PFSK-1 (cell line): ENCODE measurements around the gene CAMTA1.
A peak's percentile ranks its signal among the peaks of the same experiment; 100 is the strongest.

ENCODE experiments used
- FOXP2 ChIP-seq: optimal IDR thresholded peaks from 2 replicates; pipeline ENCODE3; 2011; ENCODE audit warnings: borderline replicate concordance, control low read depth, inconsistent platforms; ENCODE audit not compliant: insufficient read depth; ENCODE audit errors: extremely low read length, extremely low read depth
- POLR2AphosphoS5 ChIP-seq: IDR thresholded peaks from 2 replicates; pipeline ENCODE4 v1.6.1; 2012; ENCODE audit warnings: low read depth, mild to moderate bottlenecking, control low read depth, low read length, moderate library complexity
- SIN3A ChIP-seq: IDR thresholded peaks from 2 replicates; pipeline ENCODE4 v1.6.1; 2012; ENCODE audit warnings: mild to moderate bottlenecking, low read length, moderate library complexity, borderline replicate concordance; ENCODE audit not compliant: insufficient read depth
- TAF1 ChIP-seq: IDR thresholded peaks from 2 replicates; pipeline ENCODE4 v1.6.1; 2012; ENCODE audit warnings: low read length, control low read depth, borderline replicate concordance; ENCODE audit not compliant: insufficient read depth
- TF ChIP-seq, protein P1 (sequence below), 2 experiments: IDR thresholded peaks; 2 replicates each; pipeline versions ENCODE4 v1.6.1 to v1.8.0; 2011 to 2012; ENCODE audit warnings: low read depth in 2 of 2, low read length in 2 of 2, control low read depth in 1 of 2, inconsistent platforms in 1 of 2, mild to moderate bottlenecking in 1 of 2, moderate library complexity in 1 of 2; ENCODE audit not compliant: insufficient read depth in 1 of 2

The CAMTA1 gene

DNA sequence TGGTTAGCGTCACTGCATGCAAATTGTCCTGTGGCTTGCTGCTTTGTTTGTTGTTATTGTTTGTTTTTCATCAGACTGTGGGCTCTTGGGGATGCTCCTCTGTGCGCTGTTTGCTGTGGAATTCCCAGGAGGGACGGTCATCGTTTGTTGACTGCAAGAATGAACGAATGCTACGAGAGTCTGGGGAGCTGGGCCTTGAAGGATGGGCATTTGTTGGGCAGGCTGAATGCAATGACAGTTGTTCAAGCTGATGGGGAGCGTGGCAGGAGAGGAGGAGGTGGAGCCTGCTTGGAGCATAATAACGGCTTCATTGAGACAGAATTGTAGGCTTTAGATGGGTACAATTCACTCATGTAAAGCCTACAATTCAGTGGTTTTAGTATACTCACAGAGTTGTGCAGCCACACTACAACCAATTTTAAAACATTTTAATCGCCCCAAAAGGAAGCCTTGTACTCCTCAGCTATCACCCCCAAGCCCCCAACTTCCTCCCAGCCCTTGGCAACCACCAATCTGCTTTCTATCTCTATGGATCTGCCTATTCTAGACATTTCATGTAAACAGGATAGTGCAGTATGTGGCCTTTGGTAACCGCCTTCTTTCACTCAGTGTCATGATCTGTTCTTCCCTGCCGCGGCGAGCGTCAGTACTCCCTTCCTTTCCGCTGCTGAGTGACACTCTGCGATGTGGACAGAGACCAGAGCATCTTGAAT is 190.2 kb downstream of the CAMTA1 start:
- no peak for TF ChIP-seq TAF1
- TF ChIP-seq FOXP2 = peak; percentile 49

DNA sequence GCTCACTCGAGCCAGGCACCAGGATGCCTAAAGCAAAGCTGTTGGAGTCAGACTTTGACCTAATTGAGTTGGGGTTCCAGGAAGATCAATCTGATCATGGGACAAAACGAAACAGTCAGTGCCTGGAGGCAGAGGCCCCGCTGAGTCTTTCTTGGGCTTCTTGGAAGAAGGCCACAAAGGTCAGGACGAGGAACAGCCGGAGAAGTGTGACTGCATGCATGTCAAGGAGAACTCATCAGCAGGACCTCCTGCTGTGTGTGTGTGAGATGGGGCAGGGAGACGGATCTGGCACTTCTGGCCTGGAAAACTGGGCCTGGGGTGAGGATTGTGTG is 190.8 kb downstream of the CAMTA1 start:
- TF ChIP-seq, protein P1, sequence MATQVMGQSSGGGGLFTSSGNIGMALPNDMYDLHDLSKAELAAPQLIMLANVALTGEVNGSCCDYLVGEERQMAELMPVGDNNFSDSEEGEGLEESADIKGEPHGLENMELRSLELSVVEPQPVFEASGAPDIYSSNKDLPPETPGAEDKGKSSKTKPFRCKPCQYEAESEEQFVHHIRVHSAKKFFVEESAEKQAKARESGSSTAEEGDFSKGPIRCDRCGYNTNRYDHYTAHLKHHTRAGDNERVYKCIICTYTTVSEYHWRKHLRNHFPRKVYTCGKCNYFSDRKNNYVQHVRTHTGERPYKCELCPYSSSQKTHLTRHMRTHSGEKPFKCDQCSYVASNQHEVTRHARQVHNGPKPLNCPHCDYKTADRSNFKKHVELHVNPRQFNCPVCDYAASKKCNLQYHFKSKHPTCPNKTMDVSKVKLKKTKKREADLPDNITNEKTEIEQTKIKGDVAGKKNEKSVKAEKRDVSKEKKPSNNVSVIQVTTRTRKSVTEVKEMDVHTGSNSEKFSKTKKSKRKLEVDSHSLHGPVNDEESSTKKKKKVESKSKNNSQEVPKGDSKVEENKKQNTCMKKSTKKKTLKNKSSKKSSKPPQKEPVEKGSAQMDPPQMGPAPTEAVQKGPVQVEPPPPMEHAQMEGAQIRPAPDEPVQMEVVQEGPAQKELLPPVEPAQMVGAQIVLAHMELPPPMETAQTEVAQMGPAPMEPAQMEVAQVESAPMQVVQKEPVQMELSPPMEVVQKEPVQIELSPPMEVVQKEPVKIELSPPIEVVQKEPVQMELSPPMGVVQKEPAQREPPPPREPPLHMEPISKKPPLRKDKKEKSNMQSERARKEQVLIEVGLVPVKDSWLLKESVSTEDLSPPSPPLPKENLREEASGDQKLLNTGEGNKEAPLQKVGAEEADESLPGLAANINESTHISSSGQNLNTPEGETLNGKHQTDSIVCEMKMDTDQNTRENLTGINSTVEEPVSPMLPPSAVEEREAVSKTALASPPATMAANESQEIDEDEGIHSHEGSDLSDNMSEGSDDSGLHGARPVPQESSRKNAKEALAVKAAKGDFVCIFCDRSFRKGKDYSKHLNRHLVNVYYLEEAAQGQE (IDR thresholded peaks at IDR 0.05; ENCODE audit: insufficient read depth in 1 of 2, low read depth in 2 of 2, low read length in 2 of 2) = peak in 1 of 2 experiments; percentile 26; a peak in 1 of 4 replicates
- TF ChIP-seq POLR2AphosphoS5 = no peak

DNA sequence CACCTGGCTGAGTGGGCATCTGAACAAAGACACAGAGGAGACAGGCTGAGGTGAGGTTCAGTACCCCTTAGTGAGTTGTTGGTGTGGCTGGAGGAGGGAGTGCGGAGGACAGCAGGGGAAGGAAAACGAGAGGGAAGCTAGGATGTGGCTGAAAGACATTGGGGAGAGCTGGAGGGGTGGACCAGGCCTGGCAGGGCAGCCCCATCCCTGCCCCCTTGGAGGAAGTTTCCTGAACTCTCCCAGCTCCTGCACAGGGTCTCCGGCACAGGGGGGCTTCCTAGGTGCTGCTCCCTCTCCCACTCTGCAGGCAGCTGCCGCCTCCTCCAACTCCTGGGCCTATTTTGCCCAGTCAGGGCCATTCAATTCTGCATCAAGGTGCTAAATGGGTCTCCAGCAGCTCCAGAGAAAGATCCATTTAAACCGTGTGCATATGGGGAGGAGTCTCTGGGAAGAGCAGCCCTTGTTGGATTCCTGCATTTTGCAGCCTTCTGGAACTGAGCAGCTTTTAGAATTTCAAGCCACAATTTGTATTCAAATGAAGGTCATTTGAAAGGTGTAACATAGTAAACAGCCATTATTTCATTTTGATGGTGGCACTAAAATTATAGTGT is 193.9 kb downstream of the CAMTA1 start:
- no peak for TF ChIP-seq POLR2AphosphoS5
- no peak for TF ChIP-seq FOXP2
- TF ChIP-seq, protein P1 (IDR thresholded peaks at IDR 0.05; ENCODE audit: insufficient read depth in 1 of 2, low read depth in 2 of 2, low read length in 2 of 2) = no peak
- no peak for TF ChIP-seq SIN3A
- TF ChIP-seq TAF1 = no peak

DNA sequence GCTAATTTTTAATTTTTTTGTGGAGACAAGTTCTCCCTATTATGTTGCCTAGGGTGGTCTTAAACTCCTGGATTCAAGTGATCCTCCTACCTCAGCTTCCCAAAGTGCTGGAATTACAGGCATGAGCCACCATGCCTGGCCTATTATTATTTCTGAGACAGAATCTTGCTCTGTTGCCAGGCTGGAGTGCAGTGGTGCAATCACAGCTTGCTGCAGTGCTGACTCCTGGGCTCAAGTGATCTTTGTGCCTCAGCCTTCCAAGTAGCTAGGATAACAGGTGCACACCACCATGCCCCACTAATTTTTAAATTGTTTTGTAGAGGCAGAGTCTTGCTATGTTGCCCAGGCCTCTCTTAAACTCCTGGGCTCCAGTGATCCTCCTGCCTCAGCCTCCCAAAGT is 196.3 kb downstream of the CAMTA1 start:
- no peak for TF ChIP-seq FOXP2
- no peak for TF ChIP-seq POLR2AphosphoS5
- no peak for TF ChIP-seq SIN3A
- TF ChIP-seq, protein P1 (IDR thresholded peaks at IDR 0.05; ENCODE audit: insufficient read depth in 1 of 2, low read depth in 2 of 2, low read length in 2 of 2) = no peak
- TF ChIP-seq TAF1 = no peak

DNA sequence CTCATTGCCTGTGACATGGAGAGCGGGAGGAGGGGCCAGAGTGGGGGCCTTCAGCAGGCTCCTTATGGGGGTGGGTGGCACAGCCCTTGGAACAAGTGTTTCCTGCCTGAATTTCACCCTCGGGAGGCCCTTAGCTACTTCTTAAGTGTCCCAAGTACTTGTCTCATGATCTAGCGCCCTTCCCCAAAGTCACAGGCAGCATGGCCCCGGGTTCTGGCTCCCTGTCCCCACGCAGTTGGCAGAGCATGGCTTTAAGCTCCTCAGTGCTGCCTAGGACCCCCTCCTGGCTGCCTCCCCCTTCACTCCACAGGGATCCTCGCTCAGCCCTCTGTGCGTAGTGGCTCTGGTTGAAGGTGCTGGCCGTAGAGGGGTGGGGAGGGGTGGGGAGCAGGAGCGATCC is 197.2 kb downstream of the CAMTA1 start:
- TF ChIP-seq, protein P1 (IDR thresholded peaks at IDR 0.05; ENCODE audit: insufficient read depth in 1 of 2, low read depth in 2 of 2, low read length in 2 of 2) = no peak
- no peak for TF ChIP-seq FOXP2
- no peak for TF ChIP-seq TAF1
- no peak for TF ChIP-seq POLR2AphosphoS5
- TF ChIP-seq SIN3A = no peak
